ENCODE data around the gene MAMSTR. TPM values are rescaled to one million over a fixed set of nuclear protein-coding genes. Genes with fewer than 3 reads are reported as not detected.
A peak's percentile ranks its signal among the peaks of the same experiment; 100 is the strongest.

Gene MAMSTR
- total and polyA plus RNA-seq, 9 of the 15 experiments (the other 6 are each of a cell fraction or from before 2014, with no cell fraction given), result 0.08 to 1.00 (median 0.40) TPM; not detected in 1

- TF ChIP-seq, protein P1, sequence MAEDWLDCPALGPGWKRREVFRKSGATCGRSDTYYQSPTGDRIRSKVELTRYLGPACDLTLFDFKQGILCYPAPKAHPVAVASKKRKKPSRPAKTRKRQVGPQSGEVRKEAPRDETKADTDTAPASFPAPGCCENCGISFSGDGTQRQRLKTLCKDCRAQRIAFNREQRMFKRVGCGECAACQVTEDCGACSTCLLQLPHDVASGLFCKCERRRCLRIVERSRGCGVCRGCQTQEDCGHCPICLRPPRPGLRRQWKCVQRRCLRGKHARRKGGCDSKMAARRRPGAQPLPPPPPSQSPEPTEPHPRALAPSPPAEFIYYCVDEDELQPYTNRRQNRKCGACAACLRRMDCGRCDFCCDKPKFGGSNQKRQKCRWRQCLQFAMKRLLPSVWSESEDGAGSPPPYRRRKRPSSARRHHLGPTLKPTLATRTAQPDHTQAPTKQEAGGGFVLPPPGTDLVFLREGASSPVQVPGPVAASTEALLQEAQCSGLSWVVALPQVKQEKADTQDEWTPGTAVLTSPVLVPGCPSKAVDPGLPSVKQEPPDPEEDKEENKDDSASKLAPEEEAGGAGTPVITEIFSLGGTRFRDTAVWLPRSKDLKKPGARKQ (CRISPR knock-in tag; IDR thresholded peaks at IDR 0.05), result no peak
Measured at GRCh38 chr19:48668332-48668731, 51.2 kb downstream of the MAMSTR start (continued).

GRCh38 chr19:48665786-48666185, 53.7 kb downstream of the MAMSTR start:
- ChIA-PET CTCF (ENCODE audit: low intra/inter-chr PET ratio) (no interaction called here), POLR2A (interaction anchor here (0.7 to 1.2 kb wide), 2 partner anchors 9 to 12 kb away, joined by 3 read pairs; no protein-coding TSS in a partner anchor)
- no peaks in the 10 kb centered on the region for H3K9me3 ChIP-seq (replicated peaks; ENCODE audit: control insufficient read depth, insufficient read depth, low read depth, low read length)
- in situ Hi-C loops (cut with MboI) (no loop called here), intact Hi-C loops (cut with micrococcal nuclease) (no loop called here)
- BruUV-seq (replicated peaks), result no TSS peak
- peaks cover 11 to 21% of the 10 kb centered on the region in 2 experiments for H3K4me1 ChIP-seq (replicated peaks in 1 of 2; ENCODE audit: control insufficient read depth in 2 of 2, insufficient read depth in 2 of 2, low read length in 2 of 2)
- WGBS (ENCODE audit: insufficient coverage, low coverage, missing lambda C conversion rate), result 67% methylated on average over 6 of the region's 6 CpGs
- no peaks in the 10 kb centered on the region for H3K9me1 ChIP-seq (ENCODE audit: control insufficient read depth, insufficient read depth, low read length)
- H3K36me3 ChIP-seq (ENCODE audit: control insufficient read depth, insufficient read depth, low read length), result no peaks in the 10 kb centered on the region
- FAIRE-seq (no peak), DNase-seq (ENCODE audit: extremely low read depth in 1 of 4, low spot score in 3 of 4) (no peak), ATAC-seq (no peak)
- no peaks in the 10 kb centered on the region for H3K79me2 ChIP-seq (ENCODE audit: control insufficient read depth, insufficient read depth, low read length)
- H3K27ac ChIP-seq (ENCODE audit: extremely low read depth, low read depth, low read length), result no peak overlapping the region
- TF ChIP-seq BCOR (IDR thresholded peaks at IDR 0.05), result 0 out of 2 replicates have a peak, but pooled peaks have one; percentile 28
- no peak for TF ChIP-seq CHD2 (IDR thresholded peaks at IDR 0.05; ENCODE audit: low read depth, low read length)
- no peak for TF ChIP-seq NFE2 (IDR thresholded peaks at IDR 0.05; ENCODE audit: low read depth)
- TF ChIP-seq PCBP1 (IDR thresholded peaks at IDR 0.05; ENCODE audit: low read depth, low read length, poor library complexity, severe bottlenecking), result no peak
- no peaks in the 10 kb centered on the region for H4K20me1 ChIP-seq (replicated peaks; ENCODE audit: control insufficient read depth, insufficient read depth, low read length)
- H2AFZ ChIP-seq (ENCODE audit: low read depth, low read length), result no peak overlapping the region
- no peak overlapping the region for H3K4me3 ChIP-seq
- H3K27me3 ChIP-seq (ENCODE audit: control insufficient read depth in 2 of 2, insufficient read depth in 2 of 2, low read length in 2 of 2), result no peaks in the 10 kb centered on the region
- H3K9ac ChIP-seq (ENCODE audit: insufficient read depth in 1 of 2, low read depth in 2 of 2, low read length in 2 of 2), result no peak overlapping the region
- H3K4me2 ChIP-seq (ENCODE audit: insufficient read depth, low read length), result no peak overlapping the region

Data from K562 (cell line).